ENCODE data around the gene PDIA6.

DNA sequence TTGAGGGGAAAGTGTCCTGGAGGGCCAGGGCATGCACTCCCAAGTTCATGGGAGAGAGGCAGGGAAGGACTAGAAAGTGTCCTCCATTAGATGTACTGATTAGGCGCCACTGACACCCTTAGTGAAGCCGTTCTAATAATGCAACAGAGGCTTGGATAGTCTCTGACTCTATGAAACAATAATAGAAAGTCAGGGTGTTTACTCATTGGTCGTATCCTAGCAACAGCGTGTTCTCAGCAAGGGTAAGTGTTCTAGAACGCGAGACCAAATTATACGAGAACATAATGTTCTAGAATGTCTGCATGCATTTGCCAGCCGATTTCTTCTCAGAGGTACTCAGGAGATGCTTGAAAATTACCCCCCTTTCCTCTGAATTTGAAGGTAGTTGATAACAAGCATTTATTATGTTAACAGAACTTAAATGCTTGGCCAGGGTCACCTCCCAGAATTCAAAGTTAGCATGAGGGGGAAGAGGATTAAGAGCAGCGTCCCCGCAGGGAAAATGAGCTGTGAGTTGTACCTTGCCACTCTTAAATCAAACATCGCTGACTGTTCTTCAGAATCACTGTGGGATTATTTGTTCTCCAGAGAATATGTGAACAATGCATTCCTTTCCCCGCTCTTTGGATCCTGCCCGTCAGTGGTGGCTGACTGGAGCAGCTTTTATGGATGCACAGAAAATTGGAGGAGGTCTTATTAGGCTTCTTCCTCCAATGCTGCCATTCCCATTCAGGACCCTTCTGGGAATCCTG is 33.7 kb upstream of the PDIA6 start:
- TF ChIP-seq, protein P1, sequence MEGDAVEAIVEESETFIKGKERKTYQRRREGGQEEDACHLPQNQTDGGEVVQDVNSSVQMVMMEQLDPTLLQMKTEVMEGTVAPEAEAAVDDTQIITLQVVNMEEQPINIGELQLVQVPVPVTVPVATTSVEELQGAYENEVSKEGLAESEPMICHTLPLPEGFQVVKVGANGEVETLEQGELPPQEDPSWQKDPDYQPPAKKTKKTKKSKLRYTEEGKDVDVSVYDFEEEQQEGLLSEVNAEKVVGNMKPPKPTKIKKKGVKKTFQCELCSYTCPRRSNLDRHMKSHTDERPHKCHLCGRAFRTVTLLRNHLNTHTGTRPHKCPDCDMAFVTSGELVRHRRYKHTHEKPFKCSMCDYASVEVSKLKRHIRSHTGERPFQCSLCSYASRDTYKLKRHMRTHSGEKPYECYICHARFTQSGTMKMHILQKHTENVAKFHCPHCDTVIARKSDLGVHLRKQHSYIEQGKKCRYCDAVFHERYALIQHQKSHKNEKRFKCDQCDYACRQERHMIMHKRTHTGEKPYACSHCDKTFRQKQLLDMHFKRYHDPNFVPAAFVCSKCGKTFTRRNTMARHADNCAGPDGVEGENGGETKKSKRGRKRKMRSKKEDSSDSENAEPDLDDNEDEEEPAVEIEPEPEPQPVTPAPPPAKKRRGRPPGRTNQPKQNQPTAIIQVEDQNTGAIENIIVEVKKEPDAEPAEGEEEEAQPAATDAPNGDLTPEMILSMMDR (IDR thresholded peaks at IDR 0.05), result no peak
- no peak for TF ChIP-seq EZH2 (IDR thresholded peaks at IDR 0.05; ENCODE audit: borderline replicate concordance, insufficient read depth, low read depth, low read length, poor library complexity, severe bottlenecking)

Data from B cell (primary cell).